Measurements from ENCODE around the gene CCL28.

DNA sequence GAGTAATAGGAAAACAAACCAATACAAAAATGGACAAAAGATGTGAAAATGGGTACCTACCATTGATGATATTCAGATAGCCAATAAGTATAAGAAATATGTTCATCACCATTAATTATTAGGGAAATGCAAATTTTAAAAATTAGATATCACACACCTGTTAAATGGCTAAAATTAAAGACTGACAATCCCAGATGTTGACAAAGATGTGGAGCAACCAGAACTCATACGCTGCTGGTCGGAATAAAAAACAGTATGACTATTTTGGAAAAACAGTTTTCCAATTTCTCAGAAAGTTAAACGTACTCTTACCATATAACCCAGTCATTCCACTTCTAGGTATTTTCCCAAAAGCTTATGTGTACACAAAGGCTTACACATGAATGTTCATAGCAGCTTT is 44.4 kb upstream of the CCL28 start:
- TF ChIP-seq, protein P1, sequence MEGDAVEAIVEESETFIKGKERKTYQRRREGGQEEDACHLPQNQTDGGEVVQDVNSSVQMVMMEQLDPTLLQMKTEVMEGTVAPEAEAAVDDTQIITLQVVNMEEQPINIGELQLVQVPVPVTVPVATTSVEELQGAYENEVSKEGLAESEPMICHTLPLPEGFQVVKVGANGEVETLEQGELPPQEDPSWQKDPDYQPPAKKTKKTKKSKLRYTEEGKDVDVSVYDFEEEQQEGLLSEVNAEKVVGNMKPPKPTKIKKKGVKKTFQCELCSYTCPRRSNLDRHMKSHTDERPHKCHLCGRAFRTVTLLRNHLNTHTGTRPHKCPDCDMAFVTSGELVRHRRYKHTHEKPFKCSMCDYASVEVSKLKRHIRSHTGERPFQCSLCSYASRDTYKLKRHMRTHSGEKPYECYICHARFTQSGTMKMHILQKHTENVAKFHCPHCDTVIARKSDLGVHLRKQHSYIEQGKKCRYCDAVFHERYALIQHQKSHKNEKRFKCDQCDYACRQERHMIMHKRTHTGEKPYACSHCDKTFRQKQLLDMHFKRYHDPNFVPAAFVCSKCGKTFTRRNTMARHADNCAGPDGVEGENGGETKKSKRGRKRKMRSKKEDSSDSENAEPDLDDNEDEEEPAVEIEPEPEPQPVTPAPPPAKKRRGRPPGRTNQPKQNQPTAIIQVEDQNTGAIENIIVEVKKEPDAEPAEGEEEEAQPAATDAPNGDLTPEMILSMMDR (IDR thresholded peaks at IDR 0.05; ENCODE audit: low read depth, low read length) = no peak
- TF ChIP-seq, protein P2, sequence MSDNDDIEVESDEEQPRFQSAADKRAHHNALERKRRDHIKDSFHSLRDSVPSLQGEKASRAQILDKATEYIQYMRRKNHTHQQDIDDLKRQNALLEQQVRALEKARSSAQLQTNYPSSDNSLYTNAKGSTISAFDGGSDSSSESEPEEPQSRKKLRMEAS (IDR thresholded peaks at IDR 0.05; ENCODE audit: low read depth, low read length) = no peak
- TF ChIP-seq POLR2A (IDR thresholded peaks at IDR 0.05; ENCODE audit: extremely low read depth, insufficient read length) = no peak
